ENCODE measurements around the gene CLSTN2.

CLSTN2 gene

GRCh38 chr3:140198242-140198641 is 263.3 kb downstream of the CLSTN2 start:
- TF ChIP-seq EZH2 (optimal IDR thresholded peaks at IDR 0.05; ENCODE audit: low read depth, low read length): no peak
- TF ChIP-seq EZH2phosphoT487 (IDR thresholded peaks at IDR 0.05; ENCODE audit: low read length): no peak
- TF ChIP-seq CTCF (IDR thresholded peaks at IDR 0.05; ENCODE audit: low read length): no peak
- no peak overlapping the region for H2AFZ ChIP-seq (ENCODE audit: low read length)
- no peak overlapping the region for H3K4me2 ChIP-seq (ENCODE audit: low read depth, low read length)
- no peak overlapping the region for H3K27ac ChIP-seq (ENCODE audit: low read length)
- no peaks in the 10 kb centered on the region for H3K9me2 ChIP-seq (replicated peaks; ENCODE audit: insufficient read depth, low read length)
- no peaks in the 10 kb centered on the region for H3K27me3 ChIP-seq (replicated peaks; ENCODE audit: insufficient read depth, low read length)
- DNase-seq: no peak
- no peaks in the 10 kb centered on the region for H3K36me3 ChIP-seq (replicated peaks; ENCODE audit: insufficient read depth, low read length)
- no peaks in the 10 kb centered on the region for H3K4me1 ChIP-seq (ENCODE audit: low read length)
- H3F3A ChIP-seq (ENCODE audit: insufficient read depth, low read length): no peaks in the 10 kb centered on the region
- H3K9ac ChIP-seq (ENCODE audit: low read length): no peak overlapping the region
- H3K4me3 ChIP-seq (ENCODE audit: low read length): no peak overlapping the region
- H4K20me1 ChIP-seq (ENCODE audit: insufficient read depth, low read length): no peaks in the 10 kb centered on the region
- H3K79me2 ChIP-seq (ENCODE audit: low read length): no peaks in the 10 kb centered on the region
- H3K9me3 ChIP-seq (replicated peaks; ENCODE audit: insufficient read depth, low read length): no peaks in the 10 kb centered on the region

GRCh38 chr3:140199008-140199407 is 264.0 kb downstream of the CLSTN2 start:
- Histone ChIP-seq H3K27me3 (replicated peaks; ENCODE audit: insufficient read depth, low read length) (no peaks in the 10 kb centered on the region), H3K9me2 (replicated peaks; ENCODE audit: insufficient read depth, low read length) (no peaks in the 10 kb centered on the region), H3K4me2 (ENCODE audit: low read depth, low read length) (no peak overlapping the region), H3K9ac (ENCODE audit: low read length) (no peak overlapping the region), H3K36me3 (replicated peaks; ENCODE audit: insufficient read depth, low read length) (no peaks in the 10 kb centered on the region), H3K79me2 (ENCODE audit: low read length) (no peaks in the 10 kb centered on the region), H3K27ac (ENCODE audit: low read length) (no peak overlapping the region), H3K4me3 (ENCODE audit: low read length) (no peak overlapping the region), H3F3A (ENCODE audit: insufficient read depth, low read length) (no peaks in the 10 kb centered on the region), H3K9me3 (replicated peaks; ENCODE audit: insufficient read depth, low read length) (no peaks in the 10 kb centered on the region), H3K4me1 (ENCODE audit: low read length) (no peaks in the 10 kb centered on the region), H2AFZ (ENCODE audit: low read length) (no peak overlapping the region), H4K20me1 (ENCODE audit: insufficient read depth, low read length) (no peaks in the 10 kb centered on the region)
- DNase-seq: no peak
- TF ChIP-seq EZH2phosphoT487 (IDR thresholded peaks at IDR 0.05; ENCODE audit: low read length) (no peak), CTCF (IDR thresholded peaks at IDR 0.05; ENCODE audit: low read length) (no peak), EZH2 (optimal IDR thresholded peaks at IDR 0.05; ENCODE audit: low read depth, low read length) (no peak)

GRCh38 chr3:140199743-140200142 is 264.8 kb downstream of the CLSTN2 start:
- TF ChIP-seq CTCF (IDR thresholded peaks at IDR 0.05; ENCODE audit: low read length) (no peak), EZH2 (optimal IDR thresholded peaks at IDR 0.05; ENCODE audit: low read depth, low read length) (no peak), EZH2phosphoT487 (IDR thresholded peaks at IDR 0.05; ENCODE audit: low read length) (no peak)
- Histone ChIP-seq H3K79me2 (ENCODE audit: low read length) (no peaks in the 10 kb centered on the region), H3K9ac (ENCODE audit: low read length) (no peak overlapping the region), H3F3A (ENCODE audit: insufficient read depth, low read length) (no peaks in the 10 kb centered on the region), H3K4me2 (ENCODE audit: low read depth, low read length) (no peak overlapping the region), H4K20me1 (ENCODE audit: insufficient read depth, low read length) (no peaks in the 10 kb centered on the region), H3K4me3 (ENCODE audit: low read length) (no peak overlapping the region), H3K36me3 (replicated peaks; ENCODE audit: insufficient read depth, low read length) (no peaks in the 10 kb centered on the region), H3K4me1 (ENCODE audit: low read length) (no peaks in the 10 kb centered on the region), H3K27me3 (replicated peaks; ENCODE audit: insufficient read depth, low read length) (no peaks in the 10 kb centered on the region), H3K9me3 (replicated peaks; ENCODE audit: insufficient read depth, low read length) (no peaks in the 10 kb centered on the region), H3K27ac (ENCODE audit: low read length) (no peak overlapping the region), H3K9me2 (replicated peaks; ENCODE audit: insufficient read depth, low read length) (no peaks in the 10 kb centered on the region), H2AFZ (ENCODE audit: low read length) (no peak overlapping the region)
- DNase-seq: no peak

Data from MM.1S (cell line).